GM12878 (cell line): ENCODE data around the gene APBA1. TPM values are rescaled to one million over a fixed set of nuclear protein-coding genes. Genes with fewer than 3 reads are reported as not detected.

Experiments
- ATAC-seq: fragments of 200-7000 bp; cut with Tn5 transposase; 3 replicates; pipeline ENCODE4 v1.9.1; 2020; ENCODE audit warnings: mild to moderate bottlenecking, moderate library complexity
- BruUV-seq: library from RNA; stranded (reverse); fragments of 400-500 nt; replicated peaks from 2 replicates; lab custom pipeline; 2021; lab: Mats Ljungman, UMichigan
- CTCF ChIA-PET: fragments of 300-600 bp; sonication (Branson Sonifier 250); formaldehyde crosslinking; extraction: SDS; loops from one replicate; lab custom pipeline; 2021; ENCODE audit warnings: inconsistent platforms; lab: Yijun Ruan, JAX
- POLR2A ChIA-PET: fragments of 350-600 bp; formaldehyde crosslinking; extraction: SDS; loops from one replicate; lab custom pipeline; 2021; ENCODE audit warnings: inconsistent platforms; lab: Charles Lee
- RAD21 ChIA-PET: fragments of 300-600 bp; sonication (Branson Sonifier 250); formaldehyde crosslinking; loops from one replicate; lab custom pipeline; 2023; ENCODE audit warnings: antibody characterized with exemption; ENCODE audit not compliant: unreplicated experiment; lab: Charles Lee
- SMC1A ChIA-PET: fragments of 300-600 bp; sonication (Branson Sonifier 250); formaldehyde crosslinking; loops from one replicate; lab custom pipeline; 2023; ENCODE audit not compliant: unreplicated experiment, uncharacterized antibody; lab: Charles Lee
- DNase-seq: peaks from one replicate; pipeline ENCODE4 v3.0.0-alpha.2; 2011; ENCODE audit warnings: low read depth, low spot score
- FAIRE-seq: peaks from 3 replicates; lab custom pipeline; 2011; peaks lifted over from hg19 to GRCh38; lab: Jason Lieb, UNC
- H2AFZ ChIP-seq: 2 replicates; pipeline ENCODE4 v1.6.0; 2011; ENCODE audit warnings: low read depth, low read length, control low read depth; ENCODE audit not compliant: control insufficient read depth
- H3K27ac ChIP-seq: 2 replicates; pipeline ENCODE4 v1.5.1; 2011; ENCODE audit warnings: control low read depth; ENCODE audit not compliant: control insufficient read depth, insufficient read depth
- H3K27me3 ChIP-seq, 2 experiments: replicated peaks in 1 of 2; 2 replicates each; pipeline versions ENCODE4 v1.6.0 to v1.6.1; 2011; ENCODE audit warnings: low read length in 1 of 2; ENCODE audit not compliant: control insufficient read depth in 2 of 2, insufficient read depth in 2 of 2
- H3K36me3 ChIP-seq, 2 experiments: 2 replicates each; pipeline ENCODE4 v1.5.1; 2011; ENCODE audit warnings: low read length in 1 of 2; ENCODE audit not compliant: control insufficient read depth in 2 of 2, insufficient read depth in 2 of 2
- H3K4me1 ChIP-seq: 2 replicates; pipeline ENCODE4 v1.6.1; 2011; ENCODE audit warnings: mild to moderate bottlenecking, low read length, moderate library complexity, mixed read lengths; ENCODE audit not compliant: control insufficient read depth, insufficient read depth
- H3K4me2 ChIP-seq: 2 replicates; pipeline ENCODE4 v1.6.0; 2011; ENCODE audit warnings: control low read depth; ENCODE audit not compliant: control insufficient read depth, insufficient read depth
- H3K4me3 ChIP-seq: fragments of 200-600 bp; sonication (generic); 2 replicates; pipeline ENCODE4 v1.5.1; 2016
- H3K79me2 ChIP-seq: 2 replicates; pipeline ENCODE4 v1.6.0; 2011; ENCODE audit warnings: low read length; ENCODE audit not compliant: control insufficient read depth, insufficient read depth
- H3K9ac ChIP-seq: 2 replicates; pipeline ENCODE4 v1.8.0; 2011; ENCODE audit warnings: low read length, control low read depth, mixed read lengths; ENCODE audit not compliant: control insufficient read depth, insufficient read depth
- H3K9me3 ChIP-seq: replicated peaks from 3 replicates; pipeline ENCODE4 v1.5.1; 2011; ENCODE audit warnings: mild to moderate bottlenecking, low read length; ENCODE audit not compliant: control insufficient read depth, insufficient read depth
- H4K20me1 ChIP-seq: 2 replicates; pipeline ENCODE4 v1.6.0; 2011; ENCODE audit not compliant: control insufficient read depth, insufficient read depth
- CHD2 ChIP-seq: IDR thresholded peaks from 2 replicates; pipeline ENCODE4 v1.6.1; 2011; ENCODE audit warnings: low read depth, low read length, improper control_type of control experiment, borderline replicate concordance
- EP300 ChIP-seq, 2 experiments: fragments of 150-350 bp in 1 of 2; IDR thresholded peaks; 2 replicates each; pipeline ENCODE4 v1.6.1; 2011 to 2012; ENCODE audit warnings: low read depth in 2 of 2, low read length in 2 of 2, borderline replicate concordance in 1 of 2, improper control_type of control experiment in 1 of 2, inconsistent platforms in 1 of 2; ENCODE audit not compliant: control insufficient read depth in 1 of 2
- ETV6 ChIP-seq, 2 experiments: fragments of 450-650 bp in 1 of 2; IDR thresholded peaks in 1 of 2; conservative IDR thresholded peaks in 1 of 2; 2 replicates each; pipeline ENCODE4 v1.6.1; 2014; ENCODE audit warnings: antibody characterized with exemption in 1 of 2, borderline replicate concordance in 1 of 2, low read depth in 1 of 2, mild to moderate bottlenecking in 1 of 2, moderate library complexity in 1 of 2
- JUNB ChIP-seq: IDR thresholded peaks from 2 replicates; pipeline ENCODE4 v1.6.1; 2016; ENCODE audit warnings: antibody characterized with exemption, mild to moderate bottlenecking
- KLF5 ChIP-seq: fragments of 450-650 bp; IDR thresholded peaks from 2 replicates; pipeline ENCODE4 v1.6.1; 2014; ENCODE audit warnings: mild to moderate bottlenecking; ENCODE audit not compliant: partially characterized antibody
- SMAD5 ChIP-seq: IDR thresholded peaks from 2 replicates; pipeline ENCODE4 v1.6.1; 2016; ENCODE audit warnings: antibody characterized with exemption, low read depth
- SUZ12 ChIP-seq: fragments of 200-600 bp; sonication (generic); IDR thresholded peaks from one replicate; pipeline ENCODE4 v1.6.1; 2018; ENCODE audit warnings: antibody characterized with exemption, mild to moderate bottlenecking; ENCODE audit not compliant: unreplicated experiment
- ZBTB4 ChIP-seq: fragments of 450-650 bp; formaldehyde crosslinking; IDR thresholded peaks from 2 replicates; pipeline ENCODE4 v1.4.0; 2022; ENCODE audit warnings: mild to moderate bottlenecking, moderate library complexity
- WGBS: methylation state at CpG from one replicate; pipeline ENCODE4 v1.1.6; 2016; ENCODE audit warnings: low lambda C conversion rate; ENCODE audit not compliant: insufficient replicate concordance, insufficient coverage; ENCODE audit errors: missing lambda C conversion rate; 5-methylcytosine and 5-hydroxymethylcytosine counted together
- in situ Hi-C: fragments of 300-500 bp; cut with MboI; formaldehyde crosslinking; loops from 9 replicates; pipeline ENCODE4 v1.14.3; 2018; ENCODE audit warnings: mixed read lengths
- intact Hi-C: fragments of 100-400 bp; cut with micrococcal nuclease; formaldehyde crosslinking; loops from one replicate; pipeline ENCODE4 v1.14.2; 2022; ENCODE audit not compliant: unreplicated experiment
- polyA plus RNA-seq, 11 experiments: library from polyadenylated mRNA; depleted of rRNA in 4 of 11; unstranded in 6 of 11; stranded (reverse) in 5 of 11; fragments of >200 nt; fragmentation: Nextera tagmentation in 4 of 11; fragmentation: Illumina TruSeq in 1 of 11; extraction: Ambion mirVana in 4 of 11; extraction: Trizol in 1 of 11; gene quantifications; 1 replicate in 1 of 11; 2 replicates in 10 of 11; pipeline versions ENCODE4 v1.2.1 to v1.2.3, GENCODE V29; 2011 to 2016; ENCODE audit warnings: inconsistent platforms in 2 of 11, missing spikeins in 2 of 11, low read depth in 1 of 11
- total RNA-seq, 4 experiments: library from RNA; depleted of rRNA in 3 of 4; stranded (reverse); fragments of >200 nt in 3 of 4; fragmentation: Illumina TruSeq in 1 of 4; extraction: Trizol in 1 of 4; gene quantifications; 2 replicates each; pipeline versions ENCODE4 v1.2.1 to v1.2.3, GENCODE V29; 2013 to 2021
- TF ChIP-seq, protein P1 (sequence below): IDR thresholded peaks from 2 replicates; pipeline ENCODE4 v1.6.1; 2012; ENCODE audit warnings: mild to moderate bottlenecking, low read depth, low read length

Gene APBA1
- total and polyA plus RNA-seq, 10 of the 15 experiments (the other 5 are each of a cell fraction or from before 2014, with no cell fraction given): 0.01 to 1.3 (median 0.05) TPM; not detected in 7

DNA sequence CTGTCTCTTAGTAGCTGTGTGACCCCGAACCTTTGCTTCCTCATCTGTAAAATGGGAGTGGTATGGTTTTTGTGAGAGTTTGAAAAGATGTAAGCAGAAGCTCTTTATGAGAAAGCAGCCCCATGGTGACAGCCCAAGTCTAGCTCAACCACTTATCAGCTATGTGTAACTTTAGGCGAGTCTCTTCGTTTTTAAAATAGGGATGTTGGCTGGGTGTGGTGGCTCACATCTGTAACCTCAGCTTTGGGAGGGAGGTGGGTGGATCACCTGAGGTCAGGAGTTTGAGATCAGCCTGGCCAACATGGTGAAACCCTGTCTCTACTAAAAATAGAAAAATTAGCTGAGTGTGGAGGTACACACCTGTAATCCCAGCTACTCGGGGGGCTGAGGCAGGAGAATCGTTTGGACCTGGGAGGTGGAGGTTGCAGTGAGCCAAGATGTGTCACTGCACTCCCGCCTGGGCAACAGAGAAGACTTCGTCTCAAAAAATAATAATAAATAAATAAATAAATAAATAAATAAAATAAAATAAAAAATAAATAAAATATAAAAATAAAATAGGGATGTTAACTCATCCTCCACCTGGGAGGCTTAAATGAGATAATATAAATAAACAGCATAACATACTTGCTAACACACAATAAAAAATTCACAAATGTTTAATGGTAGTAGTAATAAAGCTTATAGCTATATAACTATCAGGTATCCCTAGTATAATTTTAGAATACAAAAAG lies 71.7 kb downstream of the APBA1 start:
- CTCF ChIA-PET: no interaction called here

More for the DNA sequence above, 71.7 kb downstream of the APBA1 start:
- FAIRE-seq (no peak), ATAC-seq (no peak), DNase-seq (no peak)
- ChIA-PET POLR2A (no interaction called here), RAD21 (no interaction called here), SMC1A (interaction anchor here (1.2 kb wide), 1 partner anchor 12 kb away, joined by 3 read pairs; no protein-coding TSS in a partner anchor)
- in situ Hi-C loops (no loop called here), intact Hi-C loops (no loop called here)
- no peak overlapping the region for H3K27ac ChIP-seq
- H3K4me2 ChIP-seq: no peak overlapping the region
- no peak overlapping the region for H2AFZ ChIP-seq
- no peaks in the 10 kb centered on the region for H3K27me3 ChIP-seq
- TF ChIP-seq SMAD5 (no peak), EP300 (IDR thresholded peaks at IDR 0.05; ENCODE audit: borderline replicate concordance in 1 of 2, control insufficient read depth in 1 of 2, low read depth in 2 of 2, low read length in 2 of 2) (no peak), ETV6 (conservative IDR thresholded peaks at IDR 0.05 in 1 of 2, IDR thresholded peaks at IDR 0.05 in 1 of 2; ENCODE audit: borderline replicate concordance in 1 of 2, low read depth in 1 of 2) (no peak), ZBTB4 (CRISPR knock-in tag) (no peak), KLF5 (no peak), JUNB (no peak), CHD2 (no peak), SUZ12 (no peak)
- TF ChIP-seq, protein P1, sequence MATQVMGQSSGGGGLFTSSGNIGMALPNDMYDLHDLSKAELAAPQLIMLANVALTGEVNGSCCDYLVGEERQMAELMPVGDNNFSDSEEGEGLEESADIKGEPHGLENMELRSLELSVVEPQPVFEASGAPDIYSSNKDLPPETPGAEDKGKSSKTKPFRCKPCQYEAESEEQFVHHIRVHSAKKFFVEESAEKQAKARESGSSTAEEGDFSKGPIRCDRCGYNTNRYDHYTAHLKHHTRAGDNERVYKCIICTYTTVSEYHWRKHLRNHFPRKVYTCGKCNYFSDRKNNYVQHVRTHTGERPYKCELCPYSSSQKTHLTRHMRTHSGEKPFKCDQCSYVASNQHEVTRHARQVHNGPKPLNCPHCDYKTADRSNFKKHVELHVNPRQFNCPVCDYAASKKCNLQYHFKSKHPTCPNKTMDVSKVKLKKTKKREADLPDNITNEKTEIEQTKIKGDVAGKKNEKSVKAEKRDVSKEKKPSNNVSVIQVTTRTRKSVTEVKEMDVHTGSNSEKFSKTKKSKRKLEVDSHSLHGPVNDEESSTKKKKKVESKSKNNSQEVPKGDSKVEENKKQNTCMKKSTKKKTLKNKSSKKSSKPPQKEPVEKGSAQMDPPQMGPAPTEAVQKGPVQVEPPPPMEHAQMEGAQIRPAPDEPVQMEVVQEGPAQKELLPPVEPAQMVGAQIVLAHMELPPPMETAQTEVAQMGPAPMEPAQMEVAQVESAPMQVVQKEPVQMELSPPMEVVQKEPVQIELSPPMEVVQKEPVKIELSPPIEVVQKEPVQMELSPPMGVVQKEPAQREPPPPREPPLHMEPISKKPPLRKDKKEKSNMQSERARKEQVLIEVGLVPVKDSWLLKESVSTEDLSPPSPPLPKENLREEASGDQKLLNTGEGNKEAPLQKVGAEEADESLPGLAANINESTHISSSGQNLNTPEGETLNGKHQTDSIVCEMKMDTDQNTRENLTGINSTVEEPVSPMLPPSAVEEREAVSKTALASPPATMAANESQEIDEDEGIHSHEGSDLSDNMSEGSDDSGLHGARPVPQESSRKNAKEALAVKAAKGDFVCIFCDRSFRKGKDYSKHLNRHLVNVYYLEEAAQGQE: no peak
- H3K9ac ChIP-seq: no peak overlapping the region
- H3K4me1 ChIP-seq: no peaks in the 10 kb centered on the region
- BruUV-seq: no TSS peak
- H3K4me3 ChIP-seq: no peak overlapping the region
- no peaks in the 10 kb centered on the region for H4K20me1 ChIP-seq
- 24% methylated on average over 7 of the region's 7 CpGs for WGBS
- H3K79me2 ChIP-seq: no peaks in the 10 kb centered on the region
- no peaks in the 10 kb centered on the region for H3K36me3 ChIP-seq
- no peaks in the 10 kb centered on the region for H3K9me3 ChIP-seq
